Measurements from ENCODE around the gene PFKP.

The PFKP gene

DNA sequence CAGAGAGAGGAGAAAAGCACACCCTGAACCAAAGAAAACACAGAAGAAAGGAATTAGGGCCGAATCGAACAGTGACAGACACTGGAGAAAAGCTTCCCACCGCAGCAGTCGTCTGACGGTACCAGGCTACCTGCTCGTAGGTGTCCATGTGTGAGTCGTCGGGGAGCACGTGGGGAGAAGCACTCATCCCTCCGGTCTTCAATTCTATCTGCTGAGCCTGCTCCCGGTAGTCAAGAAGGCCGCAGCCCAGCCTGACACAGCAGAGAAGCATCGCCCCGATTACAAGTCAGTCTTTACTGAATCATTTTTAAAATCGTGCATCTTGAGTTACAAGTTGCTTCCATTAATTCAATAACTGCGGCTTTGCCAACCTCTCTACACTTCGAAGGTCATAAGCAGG lies 80.7 kb downstream of the PFKP start:
- H4K20me1 ChIP-seq (ENCODE audit: control insufficient read depth, insufficient read depth, low read depth, low read length): no peaks in the 10 kb centered on the region
- no peak overlapping the region for H3K4me3 ChIP-seq (ENCODE audit: low read length)
- H3F3A ChIP-seq (ENCODE audit: control insufficient read depth, insufficient read depth): no peaks in the 10 kb centered on the region
- peaks cover 65% of the 10 kb centered on the region for H3K36me3 ChIP-seq (ENCODE audit: control insufficient read depth, low read length)
- no peak overlapping the region for H3K27ac ChIP-seq (ENCODE audit: low read depth, low read length)
- no peaks in the 10 kb centered on the region for H3K9me2 ChIP-seq (replicated peaks; ENCODE audit: control insufficient read depth, low read length)
- H3K9me3 ChIP-seq (ENCODE audit: control insufficient read depth, insufficient read depth, low read length): no peaks in the 10 kb centered on the region
- H3K4me1 ChIP-seq (ENCODE audit: control insufficient read depth, low read length): no peaks in the 10 kb centered on the region
- no peaks in the 10 kb centered on the region for H3K27me3 ChIP-seq (ENCODE audit: control insufficient read depth, low read length)
- TF ChIP-seq EZH2phosphoT487 (IDR thresholded peaks at IDR 0.05; ENCODE audit: borderline replicate concordance, low read length): no peak
- TF ChIP-seq, protein P1, sequence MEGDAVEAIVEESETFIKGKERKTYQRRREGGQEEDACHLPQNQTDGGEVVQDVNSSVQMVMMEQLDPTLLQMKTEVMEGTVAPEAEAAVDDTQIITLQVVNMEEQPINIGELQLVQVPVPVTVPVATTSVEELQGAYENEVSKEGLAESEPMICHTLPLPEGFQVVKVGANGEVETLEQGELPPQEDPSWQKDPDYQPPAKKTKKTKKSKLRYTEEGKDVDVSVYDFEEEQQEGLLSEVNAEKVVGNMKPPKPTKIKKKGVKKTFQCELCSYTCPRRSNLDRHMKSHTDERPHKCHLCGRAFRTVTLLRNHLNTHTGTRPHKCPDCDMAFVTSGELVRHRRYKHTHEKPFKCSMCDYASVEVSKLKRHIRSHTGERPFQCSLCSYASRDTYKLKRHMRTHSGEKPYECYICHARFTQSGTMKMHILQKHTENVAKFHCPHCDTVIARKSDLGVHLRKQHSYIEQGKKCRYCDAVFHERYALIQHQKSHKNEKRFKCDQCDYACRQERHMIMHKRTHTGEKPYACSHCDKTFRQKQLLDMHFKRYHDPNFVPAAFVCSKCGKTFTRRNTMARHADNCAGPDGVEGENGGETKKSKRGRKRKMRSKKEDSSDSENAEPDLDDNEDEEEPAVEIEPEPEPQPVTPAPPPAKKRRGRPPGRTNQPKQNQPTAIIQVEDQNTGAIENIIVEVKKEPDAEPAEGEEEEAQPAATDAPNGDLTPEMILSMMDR (IDR thresholded peaks at IDR 0.05; ENCODE audit: low read depth, low read length, poor library complexity, severe bottlenecking): no peak
- no peaks in the 10 kb centered on the region for H3K79me2 ChIP-seq (ENCODE audit: control insufficient read depth, low read length)
- no peak overlapping the region for H3K4me2 ChIP-seq (ENCODE audit: low read length)

DNA sequence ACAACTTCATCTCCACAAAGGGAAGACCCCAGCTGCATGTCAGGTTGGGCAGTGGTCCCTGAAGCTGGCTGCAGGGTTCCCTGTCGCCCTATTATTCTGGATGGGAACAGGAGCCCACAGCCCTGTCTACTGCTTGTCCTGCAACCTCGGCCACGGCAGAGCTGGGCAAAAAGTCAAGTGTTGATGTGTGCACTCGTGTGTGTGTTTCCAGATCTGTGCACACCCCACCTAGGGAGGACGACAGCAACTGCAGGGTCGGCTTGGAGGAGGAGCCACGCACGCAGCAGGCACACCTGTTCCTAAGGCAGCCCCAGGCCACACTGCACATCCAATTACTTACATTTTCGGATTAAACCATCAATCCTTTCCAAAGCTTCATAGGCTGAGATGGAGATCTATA lies 81.6 kb downstream of the PFKP start:
- Histone ChIP-seq H4K20me1 (ENCODE audit: control insufficient read depth, insufficient read depth, low read depth, low read length) (no peaks in the 10 kb centered on the region), H3K36me3 (ENCODE audit: control insufficient read depth, low read length) (peaks cover 66% of the 10 kb centered on the region), H3K9me2 (replicated peaks; ENCODE audit: control insufficient read depth, low read length) (no peaks in the 10 kb centered on the region), H3K4me2 (ENCODE audit: low read length) (no peak overlapping the region), H3K27me3 (ENCODE audit: control insufficient read depth, low read length) (no peaks in the 10 kb centered on the region), H3K4me3 (ENCODE audit: low read length) (no peak overlapping the region), H3K9me3 (ENCODE audit: control insufficient read depth, insufficient read depth, low read length) (no peaks in the 10 kb centered on the region), H3K27ac (ENCODE audit: low read depth, low read length) (no peak overlapping the region), H3F3A (ENCODE audit: control insufficient read depth, insufficient read depth) (no peaks in the 10 kb centered on the region), H3K4me1 (ENCODE audit: control insufficient read depth, low read length) (no peaks in the 10 kb centered on the region), H3K79me2 (ENCODE audit: control insufficient read depth, low read length) (no peaks in the 10 kb centered on the region)
- TF ChIP-seq, protein P1 (IDR thresholded peaks at IDR 0.05; ENCODE audit: low read depth, low read length, poor library complexity, severe bottlenecking): no peak
- TF ChIP-seq EZH2phosphoT487 (IDR thresholded peaks at IDR 0.05; ENCODE audit: borderline replicate concordance, low read length): no peak

DNA sequence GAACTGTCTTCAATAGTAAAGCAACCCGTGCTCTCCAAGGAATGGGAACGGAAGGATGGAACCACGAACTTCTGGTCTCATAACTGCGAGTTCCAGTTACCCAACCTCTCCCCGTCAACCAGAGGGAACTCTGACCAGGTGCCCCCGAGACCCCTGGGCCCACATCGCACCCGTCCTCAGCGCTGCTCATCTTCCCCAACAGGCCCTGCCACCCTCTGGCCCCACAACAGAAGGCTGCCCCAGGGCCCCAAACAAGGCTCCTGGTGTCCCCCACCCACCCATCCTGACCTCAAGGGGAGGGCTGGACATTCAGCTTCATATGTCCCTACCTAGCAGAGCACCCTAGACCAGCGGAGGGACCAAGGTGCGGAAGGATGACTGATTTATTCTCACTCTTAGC lies 82.6 kb downstream of the PFKP start:
- H3K79me2 ChIP-seq (ENCODE audit: control insufficient read depth, low read length): no peaks in the 10 kb centered on the region

More for the DNA sequence above, 82.6 kb downstream of the PFKP start:
- no peak overlapping the region for H3K4me2 ChIP-seq (ENCODE audit: low read length)
- no peak overlapping the region for H3K4me3 ChIP-seq (ENCODE audit: low read length)
- H4K20me1 ChIP-seq (ENCODE audit: control insufficient read depth, insufficient read depth, low read depth, low read length): no peaks in the 10 kb centered on the region
- no peak overlapping the region for H3K27ac ChIP-seq (ENCODE audit: low read depth, low read length)
- no peak for TF ChIP-seq EZH2phosphoT487 (IDR thresholded peaks at IDR 0.05; ENCODE audit: borderline replicate concordance, low read length)
- TF ChIP-seq, protein P1 (IDR thresholded peaks at IDR 0.05; ENCODE audit: low read depth, low read length, poor library complexity, severe bottlenecking): no peak
- H3K27me3 ChIP-seq (ENCODE audit: control insufficient read depth, low read length): no peaks in the 10 kb centered on the region
- H3K36me3 ChIP-seq (ENCODE audit: control insufficient read depth, low read length): peaks cover 72% of the 10 kb centered on the region
- no peaks in the 10 kb centered on the region for H3K4me1 ChIP-seq (ENCODE audit: control insufficient read depth, low read length)
- H3K9me2 ChIP-seq (replicated peaks; ENCODE audit: control insufficient read depth, low read length): no peaks in the 10 kb centered on the region
- no peaks in the 10 kb centered on the region for H3K9me3 ChIP-seq (ENCODE audit: control insufficient read depth, insufficient read depth, low read length)
- H3F3A ChIP-seq (ENCODE audit: control insufficient read depth, insufficient read depth): no peaks in the 10 kb centered on the region

All from DOHH2 (cell line).